Sigmoid colon (tissue), 7 donors: ENCODE measurements around the gene MLN. TPM values are rescaled to one million over a fixed set of nuclear protein-coding genes. Genes with fewer than 3 reads are reported as not detected.

Source experiments
- DNase-seq: peaks from one replicate; pipeline ENCODE4 v3.0.0-alpha.2; 2019
- H3K27ac ChIP-seq, 4 donors: fragments of 200-600 bp; sonication (generic); one replicate each; pipeline ENCODE4 v1.5.1; 2016 to 2019; ENCODE audit warnings: mild to moderate bottlenecking in 1 of 4
- H3K27me3 ChIP-seq, 3 donors: fragments of 200-600 bp; sonication (generic); one replicate each; pipeline ENCODE4 v1.5.1; 2019; ENCODE audit warnings: mild to moderate bottlenecking in 1 of 3
- H3K36me3 ChIP-seq, 4 donors: fragments of 200-600 bp; sonication (generic); one replicate each; pipeline ENCODE4 v1.5.1; 2016 to 2019
- H3K4me1 ChIP-seq, 4 donors: fragments of 200-600 bp; sonication (generic); one replicate each; pipeline ENCODE4 v1.5.1; 2017 to 2019
- H3K4me3 ChIP-seq, 4 donors: fragments of 200-600 bp; sonication (generic); one replicate each; pipeline ENCODE4 v1.5.1; 2017 to 2019; ENCODE audit warnings: mild to moderate bottlenecking in 2 of 4, moderate library complexity in 1 of 4
- H3K9me3 ChIP-seq, 4 donors: fragments of 200-600 bp in 3 of 4; sonication (generic) in 3 of 4; one replicate each; pipeline versions ENCODE4 v1.5.1 to v1.6.1; 2013 to 2019
- CTCF ChIP-seq, 4 experiments: fragments of 450-650 bp in 3 of 4; fragments of 200-600 bp in 1 of 4; IDR thresholded peaks; one replicate each; pipeline ENCODE4 v1.5.1; 2016 to 2019; ENCODE audit warnings: antibody characterized with exemption in 4 of 4, mild to moderate bottlenecking in 3 of 4, moderate library complexity in 2 of 4
- EP300 ChIP-seq, 4 donors: sonication (generic); formaldehyde crosslinking; IDR thresholded peaks; one replicate each; pipeline ENCODE4 v1.6.1; 2017; ENCODE audit warnings: antibody characterized with exemption in 4 of 4
- POLR2A ChIP-seq, 2 donors: fragments of 450-650 bp; IDR thresholded peaks; one replicate each; pipeline ENCODE4 v1.6.1; 2016; ENCODE audit warnings: antibody characterized with exemption in 2 of 2, mild to moderate bottlenecking in 2 of 2, moderate library complexity in 2 of 2
- POLR2AphosphoS5 ChIP-seq, 4 donors: sonication (generic); formaldehyde crosslinking; IDR thresholded peaks; one replicate each; pipeline ENCODE4 v1.6.1; 2017; ENCODE audit warnings: antibody characterized with exemption in 4 of 4
- WGBS, 2 donors: extraction: QIAGEN DNeasy Blood & Tissue Kit; methylation state at CpG; one replicate each; pipeline ENCODE4 v1.1.7; 2013; 5-methylcytosine and 5-hydroxymethylcytosine counted together
- intact Hi-C: fragments of 100-400 bp; cut with DNase I; formaldehyde crosslinking; loops from one replicate; pipeline ENCODE4 v1.15.1; 2023
- polyA plus RNA-seq, 3 donors: library from polyadenylated mRNA; stranded (reverse); fragments of 200-250 nt; gene quantifications; one replicate each; pipeline ENCODE4 v1.2.3, GENCODE V29; 2013
- total RNA-seq, 4 donors: library from RNA; depleted of rRNA; stranded (reverse); fragments of >200 nt; gene quantifications; one replicate each; pipeline ENCODE4 v1.1.0, GENCODE V29; 2016
- donor health status: healthy with polysubstance abuse.
- donor health status: Bipolar disorder and iron deficiency.
- donor health status: healthy.

The MLN gene
- total and polyA plus RNA-seq, 7 donors: 0.48 TPM; not detected in 6

GRCh38 chr6:33764036-33764435 is 39.8 kb downstream of the MLN start:
- Histone ChIP-seq H3K9me3 (no peaks in the 10 kb centered on the region), H3K27me3 (peaks cover 0 to 5% (median 0%) of the 10 kb centered on the region in 3 donors), H3K36me3 (no peaks in the 10 kb centered on the region), H3K4me1 (peaks cover 0 to 26% (median 18%) of the 10 kb centered on the region in 4 donors), H3K4me3 (no peak overlapping the region), H3K27ac (no peak overlapping the region)
- intact Hi-C loops: loop anchor here (5.0 kb wide), 1 partner anchor 177 kb away; no protein-coding TSS in a partner anchor
- DNase-seq: no peak
- TF ChIP-seq POLR2AphosphoS5 (IDR thresholded peaks at IDR 0.05): no peak
- TF ChIP-seq CTCF (IDR thresholded peaks at IDR 0.05): no peak
- TF ChIP-seq EP300 (IDR thresholded peaks at IDR 0.05): no peak
- TF ChIP-seq POLR2A (IDR thresholded peaks at IDR 0.05): no peak
- WGBS, 2 donors: 91 to 92% methylated on average over 2 of the region's 2 CpGs

GRCh38 chr6:33763483-33763882 is 40.3 kb downstream of the MLN start:
- Histone ChIP-seq H3K36me3 (no peaks in the 10 kb centered on the region), H3K27me3 (no peaks in the 10 kb centered on the region), H3K4me1 (peaks cover 0 to 21% (median 14%) of the 10 kb centered on the region in 4 donors), H3K4me3 (no peak overlapping the region), H3K9me3 (no peaks in the 10 kb centered on the region), H3K27ac (no peak overlapping the region)
- WGBS, 2 donors: 63 to 73% methylated on average over 6 of the region's 6 CpGs
- no peak for DNase-seq
- intact Hi-C loops: loop anchor here (2.0 to 5.0 kb wide), 2 partner anchors 53 to 176 kb away; partner anchors contain the start of gene UQCC2
- no peak for TF ChIP-seq POLR2AphosphoS5 (IDR thresholded peaks at IDR 0.05)
- no peak for TF ChIP-seq POLR2A (IDR thresholded peaks at IDR 0.05)
- TF ChIP-seq CTCF (IDR thresholded peaks at IDR 0.05): no peak
- TF ChIP-seq EP300 (IDR thresholded peaks at IDR 0.05): no peak

GRCh38 chr6:33762713-33763112 is 41.1 kb downstream of the MLN start:
- Histone ChIP-seq H3K9me3 (no peaks in the 10 kb centered on the region), H3K4me3 (no peak overlapping the region), H3K27me3 (no peaks in the 10 kb centered on the region), H3K27ac (no peak overlapping the region), H3K36me3 (no peaks in the 10 kb centered on the region), H3K4me1 (peaks cover 0 to 17% (median 10%) of the 10 kb centered on the region in 4 donors)
- intact Hi-C loops: loop anchor here (1.0 to 5.0 kb wide), 3 partner anchors 18 to 175 kb away; partner anchors contain the start of gene UQCC2
- TF ChIP-seq POLR2A (IDR thresholded peaks at IDR 0.05): no peak
- no peak for TF ChIP-seq EP300 (IDR thresholded peaks at IDR 0.05)
- TF ChIP-seq CTCF (IDR thresholded peaks at IDR 0.05): no peak
- TF ChIP-seq POLR2AphosphoS5 (IDR thresholded peaks at IDR 0.05): no peak
- DNase-seq: no peak
- WGBS, 2 donors: 78 to 88% methylated on average over 4 of the region's 4 CpGs

GRCh38 chr6:33761922-33762629 is 41.7 kb downstream of the MLN start:
- WGBS, 2 donors: 36 to 56% methylated on average over 7 of the region's 7 CpGs
- DNase-seq: peak; percentile 88
- Histone ChIP-seq H3K4me3 (no peak overlapping the region), H3K9me3 (no peaks in the 10 kb centered on the region), H3K4me1 (peaks cover 0 to 19% (median 12%) of the 10 kb centered on the region in 4 donors), H3K27me3 (no peaks in the 10 kb centered on the region), H3K27ac (peak overlapping the region in 3 of 4 donors; percentile 54 to 57 (median 54)), H3K36me3 (no peaks in the 10 kb centered on the region)
- TF ChIP-seq POLR2AphosphoS5 (IDR thresholded peaks at IDR 0.05): no peak
- TF ChIP-seq CTCF (IDR thresholded peaks at IDR 0.05): peak; percentile 55 to 72 (median 66)
- TF ChIP-seq EP300 (IDR thresholded peaks at IDR 0.05): no peak
- TF ChIP-seq POLR2A (IDR thresholded peaks at IDR 0.05): no peak
- intact Hi-C loops: loop anchor here (1.0 to 5.0 kb wide), 3 partner anchors 18 to 175 kb away; partner anchors contain the start of gene UQCC2
